Kidney epithelial cell (primary cell): ENCODE results near the gene TRIP12. TPM values are rescaled to one million over a fixed set of nuclear protein-coding genes. Genes with fewer than 3 reads are reported as not detected.

Experiments used
- DNase-seq: peaks from one replicate; pipeline ENCODE4 v3.0.0-alpha.2; 2010; ENCODE audit warnings: low read depth
- H3K27me3 ChIP-seq: 2 replicates; pipeline ENCODE4 v1.6.0; 2011; ENCODE audit warnings: low read length; ENCODE audit not compliant: control insufficient read depth, insufficient read depth
- H3K36me3 ChIP-seq: 2 replicates; pipeline ENCODE4 v1.5.1; 2011; ENCODE audit warnings: low read length; ENCODE audit not compliant: control insufficient read depth, insufficient read depth
- H3K4me3 ChIP-seq: 2 replicates; pipeline ENCODE4 v1.5.1; 2011; ENCODE audit warnings: low read depth, mild to moderate bottlenecking, control low read depth, low read length
- total RNA-seq: library from RNA; depleted of rRNA; stranded (reverse); fragments of >200 nt; gene quantifications from 2 replicates; pipeline ENCODE4 v1.2.3, GENCODE V29; 2015
- TF ChIP-seq, protein P1 (sequence below): IDR thresholded peaks from 2 replicates; pipeline ENCODE4 v1.5.1; 2011; ENCODE audit warnings: mild to moderate bottlenecking, moderate library complexity, low read length, control low read depth, inconsistent platforms; ENCODE audit not compliant: insufficient read depth, poor library complexity, severe bottlenecking

The TRIP12 gene
- total RNA-seq, 1 donor from 2014 or later: 109 TPM

DNA sequence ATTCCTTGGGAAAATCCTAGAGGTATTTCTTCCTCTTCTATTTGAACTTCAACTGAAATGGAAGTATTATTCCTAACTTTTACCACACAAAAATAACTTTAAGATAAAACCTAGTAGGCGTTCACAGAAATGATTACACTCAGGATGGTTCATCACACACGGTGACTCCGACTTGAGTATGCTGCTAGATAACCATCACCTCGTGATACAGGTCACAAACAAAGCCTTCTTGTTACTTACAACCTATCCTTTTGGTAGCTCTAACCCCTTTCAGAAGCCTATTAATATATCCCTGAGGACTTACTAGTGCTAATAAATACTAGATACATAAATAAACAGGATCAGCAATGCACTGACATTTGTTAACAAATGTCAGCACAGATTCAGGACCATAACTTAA, 106.5 kb downstream of the TRIP12 start:
- no peaks in the 10 kb centered on the region for H3K36me3 ChIP-seq
- no peak for DNase-seq
- no peaks in the 10 kb centered on the region for H3K27me3 ChIP-seq
- TF ChIP-seq, protein P1, sequence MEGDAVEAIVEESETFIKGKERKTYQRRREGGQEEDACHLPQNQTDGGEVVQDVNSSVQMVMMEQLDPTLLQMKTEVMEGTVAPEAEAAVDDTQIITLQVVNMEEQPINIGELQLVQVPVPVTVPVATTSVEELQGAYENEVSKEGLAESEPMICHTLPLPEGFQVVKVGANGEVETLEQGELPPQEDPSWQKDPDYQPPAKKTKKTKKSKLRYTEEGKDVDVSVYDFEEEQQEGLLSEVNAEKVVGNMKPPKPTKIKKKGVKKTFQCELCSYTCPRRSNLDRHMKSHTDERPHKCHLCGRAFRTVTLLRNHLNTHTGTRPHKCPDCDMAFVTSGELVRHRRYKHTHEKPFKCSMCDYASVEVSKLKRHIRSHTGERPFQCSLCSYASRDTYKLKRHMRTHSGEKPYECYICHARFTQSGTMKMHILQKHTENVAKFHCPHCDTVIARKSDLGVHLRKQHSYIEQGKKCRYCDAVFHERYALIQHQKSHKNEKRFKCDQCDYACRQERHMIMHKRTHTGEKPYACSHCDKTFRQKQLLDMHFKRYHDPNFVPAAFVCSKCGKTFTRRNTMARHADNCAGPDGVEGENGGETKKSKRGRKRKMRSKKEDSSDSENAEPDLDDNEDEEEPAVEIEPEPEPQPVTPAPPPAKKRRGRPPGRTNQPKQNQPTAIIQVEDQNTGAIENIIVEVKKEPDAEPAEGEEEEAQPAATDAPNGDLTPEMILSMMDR: no peak
- H3K4me3 ChIP-seq: no peak overlapping the region

DNA sequence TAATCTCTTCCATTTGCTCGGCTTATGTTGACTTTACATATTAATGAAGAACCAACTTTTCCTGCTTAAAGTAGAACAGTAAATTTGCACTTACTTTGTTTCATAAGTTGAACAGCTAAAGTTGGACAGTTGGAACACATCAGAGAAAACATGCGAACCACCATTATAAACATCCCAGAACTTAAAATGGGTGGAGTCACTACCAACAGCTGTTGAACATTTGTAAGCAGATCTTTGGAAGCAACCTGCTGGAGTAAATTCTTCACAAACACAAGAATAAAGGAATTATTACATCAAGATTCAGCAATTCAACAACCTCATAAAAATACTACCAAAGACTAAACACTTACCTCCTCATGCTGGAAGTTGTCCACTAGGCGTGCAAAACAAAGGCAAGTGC, 111.0 kb downstream of the TRIP12 start:
- H3K36me3 ChIP-seq: no peaks in the 10 kb centered on the region
- no peak for DNase-seq
- H3K4me3 ChIP-seq: no peak overlapping the region
- no peaks in the 10 kb centered on the region for H3K27me3 ChIP-seq
- TF ChIP-seq, protein P1: no peak

DNA sequence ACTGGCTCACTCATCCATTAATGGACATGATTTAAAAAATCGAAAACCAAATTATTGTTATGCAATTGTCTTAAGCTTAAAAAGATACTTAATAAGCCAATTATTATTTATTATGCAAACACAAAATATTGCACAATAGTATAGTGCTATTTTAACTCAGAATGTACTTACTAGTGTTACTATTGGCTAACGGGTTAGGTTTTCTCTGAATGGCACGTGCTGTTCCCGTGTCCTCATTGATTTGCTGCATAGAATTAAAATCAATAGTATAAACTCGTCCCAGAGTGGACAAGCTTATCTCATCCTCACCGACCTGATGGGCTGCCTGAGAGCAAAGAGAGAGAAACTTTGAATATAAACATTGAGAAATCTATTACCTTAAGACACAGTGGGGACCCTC, 116.2 kb downstream of the TRIP12 start:
- DNase-seq: no peak
- Histone ChIP-seq H3K27me3 (no peaks in the 10 kb centered on the region), H3K4me3 (no peak overlapping the region), H3K36me3 (no peaks in the 10 kb centered on the region)
- TF ChIP-seq, protein P1: no peak

DNA sequence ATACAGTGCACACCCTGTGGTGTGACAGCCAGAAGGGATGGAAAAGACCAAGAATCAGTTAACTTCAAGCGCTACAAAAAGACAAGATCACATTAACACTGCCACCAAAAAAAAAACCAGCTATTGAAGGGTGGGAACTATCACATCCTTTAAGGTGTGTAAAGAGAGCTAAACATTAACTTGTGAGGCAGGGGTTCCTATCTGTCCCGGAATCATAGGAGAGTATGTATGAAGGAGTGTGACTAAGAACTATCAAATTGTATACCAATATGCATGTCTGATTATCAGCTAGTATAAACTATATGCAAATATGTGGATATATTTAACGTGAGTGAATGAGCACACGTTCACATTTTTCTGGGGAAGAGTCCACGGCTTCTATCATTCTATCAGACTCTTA, 119.0 kb downstream of the TRIP12 start:
- no peak for DNase-seq
- Histone ChIP-seq H3K36me3 (no peaks in the 10 kb centered on the region), H3K27me3 (no peaks in the 10 kb centered on the region), H3K4me3 (no peak overlapping the region)
- TF ChIP-seq, protein P1: no peak

DNA sequence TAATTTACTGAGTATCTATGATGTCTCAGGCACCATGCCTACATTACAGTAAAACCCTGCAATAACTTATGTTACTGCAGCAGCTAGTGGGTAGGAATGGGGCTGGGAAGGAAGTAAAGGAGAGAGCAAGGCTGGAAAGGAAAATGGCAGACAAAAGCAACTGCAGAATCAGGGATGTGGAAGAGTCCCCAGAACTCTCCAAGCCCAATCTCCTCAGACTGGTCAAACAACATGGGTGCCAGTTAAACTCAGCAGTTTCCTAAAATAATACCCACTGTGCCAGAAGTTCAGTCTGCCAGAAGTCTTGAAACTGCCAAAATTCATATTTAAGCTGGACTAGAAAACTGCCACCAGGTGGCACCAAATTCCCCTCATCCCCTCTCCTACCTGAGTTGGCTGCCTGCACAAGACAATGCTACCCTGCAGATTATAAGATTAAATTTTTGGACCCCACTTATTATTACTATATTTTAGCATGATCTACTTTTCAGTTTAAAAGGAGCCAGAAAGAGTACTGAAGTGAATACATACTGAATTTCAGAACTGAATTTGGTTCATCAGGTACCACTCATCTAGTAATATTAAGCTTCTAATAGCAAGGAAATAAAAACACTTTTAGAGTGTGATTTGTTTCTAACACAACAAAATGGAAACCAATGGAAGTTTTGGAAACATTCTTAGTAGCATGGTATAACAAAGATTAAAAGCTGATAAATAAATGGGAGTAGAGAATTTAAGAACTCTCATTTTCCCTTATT, 120.6 kb downstream of the TRIP12 start:
- peak; percentile 31 for DNase-seq
- H3K27me3 ChIP-seq: no peaks in the 10 kb centered on the region
- H3K36me3 ChIP-seq: peaks cover 2% of the 10 kb centered on the region
- H3K4me3 ChIP-seq: no peak overlapping the region
- TF ChIP-seq, protein P1: peak; percentile 81
